Measurements from ENCODE around the gene PTGDS. TPM values are rescaled to one million over a fixed set of nuclear protein-coding genes. Genes with fewer than 3 reads are reported as not detected.

PTGDS gene
- total and polyA plus RNA-seq, 2 experiments from 2014 or later = 0.25 TPM; not detected in 1

DNA sequence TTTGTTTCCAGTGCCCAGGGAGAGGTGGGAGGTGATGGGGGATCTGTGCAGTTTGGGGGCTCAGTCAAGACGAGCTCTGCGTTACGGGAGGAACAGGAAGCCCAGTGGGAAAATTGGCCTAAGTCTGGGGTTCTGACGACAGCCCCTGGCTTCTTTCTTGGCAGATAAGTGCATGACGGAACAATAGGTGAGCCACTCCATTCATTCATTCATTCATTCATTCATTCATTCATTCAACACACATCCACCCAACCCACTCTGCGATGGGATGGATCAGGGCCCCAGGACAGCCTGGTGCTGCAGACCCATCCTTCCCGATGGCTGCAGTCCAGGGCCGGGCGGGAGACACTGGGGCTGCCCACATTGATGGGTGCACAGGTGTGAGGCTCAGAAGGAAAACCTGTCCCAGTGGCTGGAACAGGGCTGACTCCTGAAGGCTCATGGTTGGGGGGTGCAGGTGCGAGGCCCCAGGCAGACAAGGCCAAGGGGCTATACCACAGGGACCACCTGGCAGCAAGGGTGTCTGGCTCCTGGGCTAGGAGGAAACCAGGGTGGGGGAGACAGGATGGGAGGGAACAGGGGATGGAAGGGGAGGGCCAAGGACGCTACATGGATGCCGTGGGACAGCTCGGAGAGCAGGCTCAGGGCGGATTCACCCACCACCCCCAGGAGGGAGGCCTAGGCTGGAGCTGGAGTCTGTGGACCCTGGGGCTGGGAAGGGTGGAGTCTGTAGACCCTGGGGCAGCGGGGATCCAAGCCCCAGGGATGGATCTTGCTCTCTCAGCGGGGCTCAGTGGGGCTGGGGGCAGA is 3.6 kb downstream of the PTGDS start:
- H3K4me2 ChIP-seq (ENCODE audit: unreplicated experiment) = no peak overlapping the region
- no peak for DNase-seq
- WGBS, 2 experiments (ENCODE audit: low coverage in 1 of 2, low lambda C conversion rate in 2 of 2, missing lambda C conversion rate in 2 of 2) = 93 to 94% methylated on average over 12 to 16 of the region's 16 CpGs
- H3K36me3 ChIP-seq (ENCODE audit: low read depth) = no peaks in the 10 kb centered on the region
- H3K4me3 ChIP-seq = no peak overlapping the region
- no peaks in the 10 kb centered on the region for H3K9me3 ChIP-seq (ENCODE audit: low read depth)
- no peaks in the 10 kb centered on the region for H4K20me1 ChIP-seq (ENCODE audit: insufficient read depth)
- no peak overlapping the region for H2AFZ ChIP-seq
- TF ChIP-seq EZH2phosphoT487 (IDR thresholded peaks at IDR 0.05; ENCODE audit: insufficient read depth, low read depth) (no peak), EZH2 (IDR thresholded peaks at IDR 0.05; ENCODE audit: insufficient read depth, poor library complexity, severe bottlenecking) (no peak)
- H3K27me3 ChIP-seq (replicated peaks; ENCODE audit: insufficient read depth) = peaks cover 14% of the 10 kb centered on the region; the same call in 1 of the 2 replicates
- in situ Hi-C loops (cut with MboI) = no loop called here
- H3K27ac ChIP-seq = no peak overlapping the region
- no peaks in the 10 kb centered on the region for H3K9me2 ChIP-seq (ENCODE audit: insufficient read depth)
- H3K4me1 ChIP-seq (ENCODE audit: insufficient read depth) = no peaks in the 10 kb centered on the region
- no peaks in the 10 kb centered on the region for H3K79me2 ChIP-seq (ENCODE audit: insufficient read depth)
- H3F3A ChIP-seq (ENCODE audit: insufficient read depth) = no peaks in the 10 kb centered on the region
- no peak overlapping the region for H3K9ac ChIP-seq

DNA sequence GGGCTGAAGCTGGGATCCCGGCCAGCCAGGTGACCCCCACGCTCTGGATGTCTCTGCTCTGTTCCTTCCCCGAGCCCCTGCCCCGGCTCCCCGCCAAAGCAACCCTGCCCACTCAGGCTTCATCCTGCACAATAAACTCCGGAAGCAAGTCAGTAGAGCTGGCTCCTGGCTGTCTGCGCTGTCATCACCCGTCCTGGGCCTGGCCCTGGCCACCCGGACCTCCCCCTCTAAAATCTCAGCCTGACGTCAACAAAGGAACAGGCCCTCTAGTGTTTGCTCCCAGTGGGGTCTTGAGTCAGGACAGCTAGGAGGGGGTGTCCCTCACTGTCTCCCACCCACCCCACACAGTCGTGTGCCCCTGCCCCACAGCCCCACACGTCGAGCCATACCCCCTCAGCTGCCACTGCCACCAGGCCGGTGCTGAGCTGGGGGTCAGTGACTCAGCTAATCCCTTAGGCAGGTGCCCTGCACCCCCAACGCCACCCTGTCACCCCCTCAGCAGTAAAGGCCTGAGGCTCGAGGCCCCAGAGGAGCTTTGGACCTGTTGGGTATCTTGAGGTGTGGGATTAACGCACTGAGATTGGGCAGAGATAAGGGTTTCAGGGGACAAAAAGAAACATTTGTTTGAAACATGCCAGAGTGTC is 4.4 kb downstream of the PTGDS start:
- Histone ChIP-seq H3K9ac (no peak overlapping the region), H3K9me3 (ENCODE audit: low read depth) (no peaks in the 10 kb centered on the region), H3K79me2 (ENCODE audit: insufficient read depth) (no peaks in the 10 kb centered on the region), H3F3A (ENCODE audit: insufficient read depth) (no peaks in the 10 kb centered on the region), H3K4me3 (no peak overlapping the region), H3K36me3 (ENCODE audit: low read depth) (no peaks in the 10 kb centered on the region), H3K4me1 (ENCODE audit: insufficient read depth) (no peaks in the 10 kb centered on the region), H4K20me1 (ENCODE audit: insufficient read depth) (no peaks in the 10 kb centered on the region), H2AFZ (no peak overlapping the region), H3K27me3 (replicated peaks; ENCODE audit: insufficient read depth) (peaks cover 19% of the 10 kb centered on the region; the same call in 1 of the 2 replicates), H3K27ac (no peak overlapping the region), H3K4me2 (ENCODE audit: unreplicated experiment) (no peak overlapping the region), H3K9me2 (ENCODE audit: insufficient read depth) (no peaks in the 10 kb centered on the region)
- 73 to 78% methylated on average over 15 to 17 of the region's 17 CpGs for WGBS, 2 experiments (ENCODE audit: low coverage in 1 of 2, low lambda C conversion rate in 2 of 2, missing lambda C conversion rate in 2 of 2)
- no peak for DNase-seq
- in situ Hi-C loops (cut with MboI) = no loop called here
- TF ChIP-seq EZH2phosphoT487 (IDR thresholded peaks at IDR 0.05; ENCODE audit: insufficient read depth, low read depth) (no peak), EZH2 (IDR thresholded peaks at IDR 0.05; ENCODE audit: insufficient read depth, poor library complexity, severe bottlenecking) (no peak)

DNA sequence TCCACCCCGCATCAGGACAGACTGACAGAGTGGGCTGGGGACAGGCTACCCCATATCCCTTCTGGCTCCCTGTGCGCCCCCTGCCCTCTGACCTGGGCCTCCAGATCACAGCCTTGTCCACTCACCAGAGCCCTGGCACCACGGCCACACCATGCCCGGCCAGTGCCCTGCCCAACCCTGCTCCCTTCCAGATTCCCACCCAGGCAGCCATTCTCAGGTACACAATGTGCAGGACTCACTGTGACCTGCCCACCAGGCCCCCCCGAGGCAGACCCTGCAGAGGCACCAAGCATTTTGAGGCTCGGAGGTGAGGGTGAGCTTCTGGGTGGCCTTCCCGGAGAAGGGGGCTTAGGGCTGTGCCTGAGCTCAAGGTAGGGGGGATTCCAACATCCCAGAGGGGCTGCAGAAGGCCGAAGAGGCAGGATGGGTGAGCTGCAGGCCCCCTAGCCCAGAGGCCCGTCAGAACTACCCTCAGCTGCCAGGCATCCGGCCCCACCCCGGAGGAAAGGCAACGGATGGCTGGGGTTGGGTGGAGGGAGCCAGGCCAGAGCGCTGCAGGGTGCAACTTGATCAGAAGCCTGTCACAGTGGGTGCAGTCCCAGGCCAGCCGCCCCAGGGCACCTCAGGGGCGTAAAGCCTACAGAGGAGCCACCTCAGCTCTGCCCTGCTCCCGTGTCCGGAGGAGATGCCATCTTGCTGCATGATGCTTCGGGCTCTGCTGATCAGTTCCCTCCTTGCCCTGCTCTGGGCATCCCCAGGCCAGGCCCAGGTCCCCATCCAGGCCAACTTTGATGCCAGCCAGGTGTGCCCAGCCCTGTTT is 5.1 kb downstream of the PTGDS start, which contains the start of gene LCNL1:
TSS of gene LCNL1 (plus strand) at position 762 of the 820 bp plus-strand sequence. CDS start 594 bp downstream, outside the sequence.
- in situ Hi-C loops (cut with MboI) = no loop called here
- Histone ChIP-seq H3K27ac (no peak within 1 kb of the TSS), H3K4me1 (ENCODE audit: insufficient read depth) (no peaks in the 10 kb centered on the region), H3K4me3 (no peak within 1 kb of the TSS), H3K36me3 (ENCODE audit: low read depth) (no peaks in the 10 kb centered on the region), H3K27me3 (replicated peaks; ENCODE audit: insufficient read depth) (peaks cover 19% of the 10 kb centered on the region; the same call in 1 of the 2 replicates), H3K9ac (no peak within 1 kb of the TSS), H3F3A (ENCODE audit: insufficient read depth) (no peaks in the 10 kb centered on the region), H3K4me2 (ENCODE audit: unreplicated experiment) (no peak within 1 kb of the TSS), H3K9me3 (ENCODE audit: low read depth) (no peaks in the 10 kb centered on the region), H4K20me1 (ENCODE audit: insufficient read depth) (no peaks in the 10 kb centered on the region), H2AFZ (no peak within 1 kb of the TSS), H3K79me2 (ENCODE audit: insufficient read depth) (no peaks in the 10 kb centered on the region), H3K9me2 (ENCODE audit: insufficient read depth) (no peaks in the 10 kb centered on the region)
- 70 to 73% methylated on average over 17 to 18 of the region's 18 CpGs for WGBS, 2 experiments (ENCODE audit: low coverage in 1 of 2, low lambda C conversion rate in 2 of 2, missing lambda C conversion rate in 2 of 2)
- no peak for TF ChIP-seq EZH2 (IDR thresholded peaks at IDR 0.05; ENCODE audit: insufficient read depth, poor library complexity, severe bottlenecking)
- TF ChIP-seq EZH2phosphoT487 (IDR thresholded peaks at IDR 0.05; ENCODE audit: insufficient read depth, low read depth) = no peak
- no peak for DNase-seq

GRCh38 chr9:136983167-136983566 is 5.9 kb downstream of the PTGDS start:
- Histone ChIP-seq H3K79me2 (ENCODE audit: insufficient read depth) (no peaks in the 10 kb centered on the region), H3K4me2 (ENCODE audit: unreplicated experiment) (no peak overlapping the region), H4K20me1 (ENCODE audit: insufficient read depth) (no peaks in the 10 kb centered on the region), H3K27ac (no peak overlapping the region), H3K9me3 (ENCODE audit: low read depth) (no peaks in the 10 kb centered on the region), H3K27me3 (replicated peaks; ENCODE audit: insufficient read depth) (peaks cover 19% of the 10 kb centered on the region; the same call in 1 of the 2 replicates), H3F3A (ENCODE audit: insufficient read depth) (no peaks in the 10 kb centered on the region), H2AFZ (no peak overlapping the region), H3K9me2 (ENCODE audit: insufficient read depth) (no peaks in the 10 kb centered on the region), H3K4me3 (no peak overlapping the region), H3K9ac (no peak overlapping the region), H3K36me3 (ENCODE audit: low read depth) (no peaks in the 10 kb centered on the region), H3K4me1 (ENCODE audit: insufficient read depth) (no peaks in the 10 kb centered on the region)
- TF ChIP-seq EZH2phosphoT487 (IDR thresholded peaks at IDR 0.05; ENCODE audit: insufficient read depth, low read depth) (no peak), EZH2 (IDR thresholded peaks at IDR 0.05; ENCODE audit: insufficient read depth, poor library complexity, severe bottlenecking) (no peak)
- in situ Hi-C loops (cut with MboI) = no loop called here
- 71 to 77% methylated on average over 6 to 9 of the region's 9 CpGs for WGBS, 2 experiments (ENCODE audit: low coverage in 1 of 2, low lambda C conversion rate in 2 of 2, missing lambda C conversion rate in 2 of 2)
- no peak for DNase-seq
